Measurements from ENCODE around the gene WDR26.
"Not testable (repeated sequence)": the region's sequence is repeated elsewhere in the genome, so short reads cannot be mapped to it uniquely, and the experiment has no call there.

Gene WDR26

DNA sequence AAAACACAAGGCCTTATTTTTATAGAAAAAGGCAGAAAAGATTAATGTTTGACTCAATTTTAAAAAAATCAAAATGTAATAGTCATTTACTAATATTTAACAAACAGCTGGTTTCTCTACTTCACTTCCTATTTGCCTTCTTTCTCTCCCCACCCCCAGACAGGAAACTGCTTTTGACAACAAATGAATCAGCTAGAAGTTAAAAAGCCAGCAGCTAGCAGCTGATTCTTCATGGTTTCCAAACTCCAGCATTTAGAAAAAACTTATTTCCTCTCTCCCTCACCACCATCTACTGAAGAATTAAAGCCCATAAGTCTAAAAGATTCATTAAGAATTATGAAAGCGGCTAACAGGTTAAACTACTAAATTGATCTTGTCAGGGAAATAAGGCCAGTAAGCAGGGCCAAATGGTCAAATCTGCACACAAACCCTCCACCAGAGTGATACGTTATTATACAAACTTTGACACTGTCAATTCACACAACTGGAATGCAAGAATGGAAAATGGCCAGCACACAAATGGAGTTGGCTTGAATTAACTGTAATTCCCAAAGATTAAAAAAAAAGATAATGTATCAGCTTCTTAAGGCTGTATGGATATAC lies 4.0 kb downstream of the WDR26 start:
- TF ChIP-seq, protein P1, sequence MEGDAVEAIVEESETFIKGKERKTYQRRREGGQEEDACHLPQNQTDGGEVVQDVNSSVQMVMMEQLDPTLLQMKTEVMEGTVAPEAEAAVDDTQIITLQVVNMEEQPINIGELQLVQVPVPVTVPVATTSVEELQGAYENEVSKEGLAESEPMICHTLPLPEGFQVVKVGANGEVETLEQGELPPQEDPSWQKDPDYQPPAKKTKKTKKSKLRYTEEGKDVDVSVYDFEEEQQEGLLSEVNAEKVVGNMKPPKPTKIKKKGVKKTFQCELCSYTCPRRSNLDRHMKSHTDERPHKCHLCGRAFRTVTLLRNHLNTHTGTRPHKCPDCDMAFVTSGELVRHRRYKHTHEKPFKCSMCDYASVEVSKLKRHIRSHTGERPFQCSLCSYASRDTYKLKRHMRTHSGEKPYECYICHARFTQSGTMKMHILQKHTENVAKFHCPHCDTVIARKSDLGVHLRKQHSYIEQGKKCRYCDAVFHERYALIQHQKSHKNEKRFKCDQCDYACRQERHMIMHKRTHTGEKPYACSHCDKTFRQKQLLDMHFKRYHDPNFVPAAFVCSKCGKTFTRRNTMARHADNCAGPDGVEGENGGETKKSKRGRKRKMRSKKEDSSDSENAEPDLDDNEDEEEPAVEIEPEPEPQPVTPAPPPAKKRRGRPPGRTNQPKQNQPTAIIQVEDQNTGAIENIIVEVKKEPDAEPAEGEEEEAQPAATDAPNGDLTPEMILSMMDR (IDR thresholded peaks at IDR 0.05; ENCODE audit: low read depth, low read length, missing control alignments), result no peak
- DNase-seq (ENCODE audit: low read depth), result peak; percentile 15
- H3K4me3 ChIP-seq (ENCODE audit: low read depth, low read length), result no peak overlapping the region

DNA sequence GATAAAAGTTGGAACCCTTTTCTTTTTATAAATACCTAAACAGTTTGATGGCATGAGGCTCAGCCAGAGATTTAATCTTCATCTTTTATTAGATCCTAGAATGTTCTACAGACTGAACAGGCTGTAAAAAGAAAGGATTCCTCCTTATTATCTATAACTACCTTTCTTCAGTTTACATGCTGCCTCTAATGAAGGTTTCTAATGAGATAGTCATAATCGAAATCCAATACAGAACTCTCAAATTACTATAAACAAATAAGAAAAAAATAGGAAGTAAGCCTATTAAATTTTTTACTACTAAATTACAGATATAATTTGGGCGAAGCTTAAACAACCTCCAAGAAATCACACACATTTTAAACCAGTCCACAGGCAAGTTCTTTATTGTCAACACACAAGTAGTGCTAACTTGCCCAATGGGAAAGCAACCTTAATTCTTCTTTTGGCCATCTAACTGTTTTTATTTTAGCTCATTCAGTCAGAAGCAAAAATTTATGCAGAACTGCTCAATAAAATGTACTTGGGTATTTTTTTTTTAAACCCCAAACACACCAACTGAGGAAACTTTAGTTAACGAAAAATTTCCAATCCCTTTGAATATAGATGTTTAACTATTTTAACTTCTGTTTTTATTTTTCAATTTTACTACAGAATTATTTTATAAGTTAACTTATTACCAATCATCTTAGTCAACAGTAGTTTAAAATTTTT lies 4.8 kb downstream of the WDR26 start:
- no peak for DNase-seq (ENCODE audit: low read depth)
- no peak overlapping the region for H3K4me3 ChIP-seq (ENCODE audit: low read depth, low read length)
- TF ChIP-seq, protein P1 (IDR thresholded peaks at IDR 0.05; ENCODE audit: low read depth, low read length, missing control alignments), result no peak

GRCh38 chr1:224428713-224429112 lies 5.9 kb downstream of the WDR26 start:
- not testable (repeated sequence) for H3K4me3 ChIP-seq (ENCODE audit: low read depth, low read length); DNase-seq (ENCODE audit: low read depth)

DNA sequence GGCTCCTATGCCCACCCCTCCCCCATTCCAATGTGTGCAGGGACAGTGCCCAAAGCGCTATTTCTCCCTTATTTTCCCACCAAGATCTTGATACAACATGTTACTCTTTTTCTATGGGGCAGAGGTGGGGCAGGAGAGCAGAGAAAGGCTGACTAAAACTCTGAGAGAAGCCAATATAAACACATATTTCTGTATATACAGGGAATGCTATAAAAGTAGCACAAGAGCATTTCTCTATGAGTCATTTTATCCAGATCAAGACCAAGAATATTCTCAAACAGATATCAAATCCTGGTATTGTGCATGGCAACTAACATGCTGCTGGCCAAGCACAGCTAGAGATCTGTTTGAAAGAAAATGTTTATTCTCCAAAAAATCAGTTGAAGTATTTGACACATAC lies 7.3 kb downstream of the WDR26 start:
- TF ChIP-seq, protein P1 (IDR thresholded peaks at IDR 0.05; ENCODE audit: low read depth, low read length, missing control alignments), result no peak
- no peak for DNase-seq (ENCODE audit: low read depth)
- H3K4me3 ChIP-seq (ENCODE audit: low read depth, low read length), result no peak overlapping the region

DNA sequence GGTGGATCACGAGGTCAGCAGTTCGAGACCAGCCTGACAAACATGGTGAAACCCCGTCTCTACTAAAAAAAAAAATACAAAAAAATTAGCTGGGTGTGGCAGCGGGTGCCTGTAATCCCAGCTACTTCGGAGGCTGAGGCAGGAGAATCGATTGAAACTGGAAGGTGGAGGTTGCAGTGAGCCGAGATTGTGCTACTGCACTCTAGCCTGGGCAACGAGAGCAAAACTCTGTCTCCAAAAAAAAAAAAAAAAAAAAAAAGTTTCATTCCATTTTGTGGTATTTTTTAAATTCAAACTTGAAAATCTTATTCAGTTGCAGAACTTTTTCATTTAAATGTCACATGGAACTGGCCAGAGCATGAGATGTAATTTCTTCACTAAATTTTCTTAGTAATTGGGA lies 7.7 kb downstream of the WDR26 start:
- not testable (repeated sequence) for DNase-seq (ENCODE audit: low read depth); H3K4me3 ChIP-seq (ENCODE audit: low read depth, low read length)

GRCh38 chr1:224425279-224425884 lies 9.2 kb downstream of the WDR26 start:
- TF ChIP-seq, protein P1 (IDR thresholded peaks at IDR 0.05; ENCODE audit: low read depth, low read length, missing control alignments), result no peak
- no peak overlapping the region for H3K4me3 ChIP-seq (ENCODE audit: low read depth, low read length)
- DNase-seq (ENCODE audit: low read depth), result no peak

GRCh38 chr1:224420106-224420505 lies 14.5 kb downstream of the WDR26 start:
- TF ChIP-seq, protein P1 (IDR thresholded peaks at IDR 0.05; ENCODE audit: low read depth, low read length, missing control alignments), result no peak
- H3K4me3 ChIP-seq (ENCODE audit: low read depth, low read length), result no peak overlapping the region
- DNase-seq (ENCODE audit: low read depth), result no peak

- DNase-seq (ENCODE audit: low read depth), result no peak
These were observed 22.8 kb downstream of the WDR26 start for GRCh38 chr1:224411766-224412165.

More at GRCh38 chr1:224411766-224412165, 22.8 kb downstream of the WDR26 start:
- TF ChIP-seq, protein P1 (IDR thresholded peaks at IDR 0.05; ENCODE audit: low read depth, low read length, missing control alignments), result no peak
- H3K4me3 ChIP-seq (ENCODE audit: low read depth, low read length), result no peak overlapping the region
